Activated T-helper 9 cell treated with anti-CD3 and anti-CD28 coated beads, Interleukin-2, amount 50 U/mL, for 16 hours (primary cell): ENCODE measurements around the gene LIFR.

Source experiments
- DNase-seq: peaks from one replicate; pipeline ENCODE4 v3.0.0-alpha.2; 2020; ENCODE audit warnings: low read depth

Gene LIFR

DNA sequence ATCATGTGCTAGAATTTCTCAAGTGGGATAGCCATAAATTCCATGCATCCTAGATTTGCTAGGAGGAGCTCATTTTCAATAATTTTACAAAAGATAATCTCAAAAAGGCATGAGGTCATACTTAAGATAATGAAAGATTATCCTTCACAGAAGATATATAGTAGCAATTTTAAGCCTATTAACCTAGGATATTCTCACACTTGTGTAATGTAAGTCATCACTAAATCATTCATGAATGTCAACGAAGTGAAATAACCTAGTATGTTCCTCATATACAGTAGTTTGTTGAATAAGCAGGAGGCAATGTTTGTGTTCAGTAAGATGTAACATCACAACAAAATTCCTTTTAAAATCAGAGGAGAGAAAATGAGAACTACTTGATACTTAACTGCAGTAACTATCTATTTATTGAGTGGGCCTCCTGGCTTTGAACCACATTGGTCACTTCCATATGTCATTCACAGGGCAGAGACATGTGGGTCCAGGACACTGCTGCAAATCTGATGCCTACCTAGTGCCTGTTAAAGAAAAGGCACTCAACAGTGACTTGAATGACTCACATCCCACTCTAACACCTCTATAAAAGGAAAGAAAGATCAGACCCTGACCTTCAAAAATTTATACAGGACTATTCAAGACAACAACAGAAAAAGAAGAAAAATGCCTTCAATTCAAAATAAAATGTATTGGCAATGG, 8.2 kb downstream of the LIFR start:
- no peak for DNase-seq

GRCh38 chr5:38547257-38547656, 9.2 kb downstream of the LIFR start:
- DNase-seq: no peak

- DNase-seq: no peak
These were observed 9.7 kb downstream of the LIFR start for GRCh38 chr5:38546691-38547146.

GRCh38 chr5:38543886-38544285, 12.6 kb downstream of the LIFR start:
- DNase-seq: no peak

DNA sequence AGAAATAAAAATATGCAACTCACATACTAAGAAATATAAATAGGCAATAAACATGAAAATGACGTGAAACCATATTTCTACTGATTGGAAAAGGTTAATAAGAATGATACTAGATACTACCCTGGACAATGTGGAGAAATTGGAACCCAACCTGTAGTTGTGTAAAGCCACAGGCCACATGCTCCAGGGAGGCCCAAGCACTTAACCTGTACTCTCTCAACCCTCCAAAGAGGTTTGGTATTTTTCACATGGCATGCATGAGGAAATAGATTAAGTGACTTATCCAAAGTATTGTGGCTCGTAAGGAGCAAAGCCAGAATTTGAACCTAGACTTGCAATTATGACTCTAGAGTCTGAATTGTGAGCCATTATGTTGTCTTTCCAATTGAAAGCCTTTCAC, 13.4 kb downstream of the LIFR start:
- no peak for DNase-seq

DNA sequence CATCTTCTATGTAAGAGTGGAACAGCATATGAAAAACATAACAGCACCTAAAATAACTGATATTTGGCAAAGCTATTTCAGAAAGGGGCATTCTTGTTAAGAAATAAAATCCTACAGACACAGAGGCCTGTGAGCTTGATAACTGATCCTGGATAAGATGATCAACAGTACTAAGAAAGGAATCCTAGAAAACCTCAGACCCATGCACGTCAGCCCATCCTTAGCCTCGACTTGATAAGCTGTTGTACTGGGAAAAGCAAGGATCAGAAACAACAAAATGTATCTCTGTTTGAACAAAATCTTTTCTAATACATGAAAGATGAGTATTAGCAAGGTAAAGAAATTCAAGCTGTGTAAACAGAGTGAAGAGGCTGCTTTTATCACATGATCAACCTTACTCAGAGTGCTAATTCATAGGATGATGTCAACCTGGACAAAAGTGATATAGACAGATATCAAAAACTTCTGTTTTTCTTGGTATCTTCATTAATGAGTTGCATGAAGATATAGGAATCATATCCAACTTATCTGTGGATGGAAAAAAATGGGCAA, 15.2 kb downstream of the LIFR start:
- no peak for DNase-seq

DNA sequence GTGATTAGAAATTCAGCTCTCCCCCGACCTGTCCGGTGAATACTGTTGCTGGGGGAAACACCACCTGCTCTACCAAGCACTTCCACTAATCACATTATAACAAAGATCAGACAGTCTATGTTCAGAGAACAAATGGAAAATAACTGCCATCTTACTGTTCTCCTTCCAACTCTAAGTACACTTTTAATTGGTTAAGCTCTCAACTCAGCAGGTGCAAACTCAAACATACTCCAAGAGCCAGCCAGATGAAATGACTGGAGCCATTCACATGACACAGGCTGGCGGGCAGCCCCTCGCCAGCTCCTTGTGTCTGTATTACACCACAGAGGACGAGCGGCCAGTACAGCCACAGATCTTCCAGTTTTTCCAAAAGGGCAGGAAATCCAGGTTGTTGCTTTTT, 16.1 kb downstream of the LIFR start:
- no peak for DNase-seq

DNA sequence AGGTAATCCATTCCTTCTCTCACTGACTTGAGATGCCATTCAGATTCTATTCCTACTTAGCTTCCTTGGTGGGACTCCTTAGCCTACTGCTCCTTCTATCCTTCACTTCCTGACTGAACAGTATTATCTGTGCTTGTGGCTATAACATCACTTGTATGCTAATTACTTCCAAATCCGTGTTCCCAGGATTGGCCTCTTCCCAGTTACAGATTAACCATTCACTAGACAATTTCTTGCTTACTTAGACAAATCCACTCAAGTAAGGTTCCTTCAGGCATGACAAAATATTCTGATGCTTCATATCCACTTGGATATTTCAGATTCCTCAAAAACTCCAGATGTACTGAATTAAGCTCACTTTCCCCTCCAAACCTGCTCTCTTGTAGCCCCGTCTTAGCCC, 18.3 kb downstream of the LIFR start:
- no peak for DNase-seq

- DNase-seq: no peak
These were observed 18.9 kb downstream of the LIFR start for GRCh38 chr5:38537505-38537904.

- no peak for DNase-seq
These were observed 19.5 kb downstream of the LIFR start for GRCh38 chr5:38536968-38537367.

- DNase-seq: no peak
These were observed 20.6 kb downstream of the LIFR start for GRCh38 chr5:38535845-38536244.

DNA sequence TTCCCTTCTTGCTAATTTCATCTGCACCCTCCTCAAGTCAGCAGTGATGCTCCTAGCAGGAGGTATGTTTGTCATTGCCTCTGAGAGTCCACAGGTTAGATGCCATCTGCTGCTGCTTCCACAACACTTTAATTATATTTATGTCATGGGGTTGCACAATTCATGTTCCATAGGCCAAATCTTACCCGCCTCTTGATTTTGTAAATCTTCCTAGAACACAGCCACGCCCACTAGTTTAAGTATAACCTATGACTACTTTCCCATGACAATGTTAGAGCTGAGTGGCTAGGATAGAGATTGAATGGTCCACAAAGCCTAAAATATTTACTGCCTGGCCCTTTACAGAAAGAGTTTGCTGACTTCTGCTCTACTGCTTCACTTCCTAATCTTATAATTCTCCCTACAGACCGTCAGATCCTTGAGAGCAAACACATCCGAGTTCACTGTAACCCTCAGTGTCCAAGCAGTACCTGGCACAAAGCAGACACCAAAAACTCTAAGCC, 21.1 kb downstream of the LIFR start:
- no peak for DNase-seq

- DNase-seq: no peak
These were observed 22.3 kb downstream of the LIFR start for GRCh38 chr5:38534156-38534453.

- no peak for DNase-seq
These were observed 22.9 kb downstream of the LIFR start for GRCh38 chr5:38533286-38534155.

- DNase-seq: no peak
These were observed 24.2 kb downstream of the LIFR start for GRCh38 chr5:38532165-38532669.

GRCh38 chr5:38531518-38531917, 24.9 kb downstream of the LIFR start:
- no peak for DNase-seq

DNA sequence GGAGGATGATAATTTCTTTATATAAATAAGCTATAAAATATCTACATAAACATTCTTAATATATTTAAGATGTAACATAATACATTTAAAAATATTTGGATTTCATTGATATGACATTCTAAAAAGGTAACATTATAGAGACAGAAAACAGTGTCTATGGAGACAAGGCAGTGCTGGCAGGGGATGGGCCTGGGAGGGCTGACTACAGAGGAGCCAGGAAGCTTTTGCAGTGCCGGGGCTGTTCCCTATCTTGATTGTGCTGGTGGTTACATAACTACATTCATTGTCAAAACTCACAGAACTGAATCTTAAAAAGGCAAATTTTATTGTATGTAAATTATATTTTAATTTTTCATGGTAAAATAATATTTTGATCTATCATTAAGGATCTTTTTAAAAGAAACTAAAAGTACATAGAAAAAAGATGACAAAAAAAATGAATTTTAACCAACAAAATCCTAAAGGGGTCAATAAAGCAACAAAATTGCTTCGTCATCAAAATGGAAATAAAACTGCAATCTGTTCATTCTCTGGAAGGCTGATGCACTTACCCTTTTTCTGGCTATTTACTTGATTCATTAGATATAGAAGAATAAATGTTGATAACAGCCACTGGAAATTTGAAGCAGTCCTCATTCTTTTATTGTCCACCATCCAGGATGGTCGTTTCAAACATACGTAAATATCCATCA, 26.3 kb downstream of the LIFR start:
- DNase-seq: no peak

- DNase-seq: no peak
These were observed 28.2 kb downstream of the LIFR start for GRCh38 chr5:38528162-38528703.

GRCh38 chr5:38527475-38527874, 29.0 kb downstream of the LIFR start:
- DNase-seq: no peak

DNA sequence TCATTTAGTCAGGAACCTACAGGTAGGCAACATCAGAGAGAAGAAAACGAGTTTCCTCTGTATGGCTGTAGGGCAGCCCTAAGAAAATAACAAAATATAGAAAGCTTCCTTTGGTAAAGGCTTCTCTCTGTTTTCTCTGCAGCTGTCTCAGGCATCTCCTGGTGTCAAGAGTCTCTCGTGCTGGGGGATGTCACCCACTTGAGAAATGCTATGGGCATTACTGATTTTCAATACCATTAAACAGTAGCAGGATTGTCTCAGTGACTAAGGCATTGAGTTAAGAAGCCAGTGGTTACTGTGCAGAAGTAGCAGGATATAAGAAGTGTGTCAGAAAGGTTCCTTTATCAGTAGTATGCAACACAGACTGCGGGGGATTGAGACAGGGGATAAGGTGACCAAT, 32.4 kb downstream of the LIFR start:
- DNase-seq: no peak

DNA sequence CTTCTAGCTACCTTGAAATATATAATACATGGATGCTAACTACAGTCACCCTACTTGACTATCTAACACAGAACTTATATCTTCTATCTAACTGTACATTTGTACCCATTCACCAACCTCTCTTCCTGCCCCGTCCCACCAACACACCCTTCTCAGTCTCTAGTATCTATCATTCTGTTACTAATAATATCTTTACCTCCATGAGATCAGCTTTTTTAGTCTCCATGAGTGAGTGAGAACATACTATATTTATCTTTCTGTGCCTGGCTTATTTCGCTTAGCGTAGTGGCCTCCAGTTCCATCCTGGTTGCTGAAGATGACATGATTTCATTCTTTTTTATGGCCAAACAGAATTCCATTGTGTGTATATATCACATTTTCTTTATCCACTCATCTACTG, 37.0 kb downstream of the LIFR start:
- DNase-seq: no peak

- no peak for DNase-seq
These were observed 38.1 kb downstream of the LIFR start for GRCh38 chr5:38518341-38518740.
